Peyer's patch (tissue), 4 donors: ENCODE measurements around the gene ERC2.

Experiments used
- CTCF ChIP-seq, 6 experiments: fragments of 450-650 bp in 4 of 6; fragments of 200-600 bp in 2 of 6; sonication (generic) in 1 of 6; IDR thresholded peaks; one replicate each; pipeline ENCODE4 v1.5.1; 2017 to 2019; ENCODE audit warnings: antibody characterized with exemption in 6 of 6, mild to moderate bottlenecking in 3 of 6, moderate library complexity in 1 of 6
- POLR2A ChIP-seq, 2 donors: fragments of 450-650 bp; IDR thresholded peaks; one replicate each; pipeline ENCODE4 v1.5.1; 2017; ENCODE audit warnings: antibody characterized with exemption in 2 of 2, mild to moderate bottlenecking in 2 of 2, moderate library complexity in 2 of 2

- TF ChIP-seq CTCF (IDR thresholded peaks at IDR 0.05) (no peak), POLR2A (IDR thresholded peaks at IDR 0.05) (no peak)
Observed at GRCh38 chr3:56316944-56317343, 151.3 kb downstream of the ERC2 start.
